Fibroblast of lung (primary cell): ENCODE data around the gene TPT1. TPM values are rescaled to one million over a fixed set of nuclear protein-coding genes. Genes with fewer than 3 reads are reported as not detected.

Experiments used
- DNase-seq, 2 donors: peaks; one replicate each; pipeline versions ENCODE4 v3.0.0 to v3.0.0-alpha.2; 2010; ENCODE audit warnings: low read depth in 2 of 2
- H2AFZ ChIP-seq: 2 replicates; pipeline ENCODE4 v1.5.1; 2012; ENCODE audit warnings: low read length, control low read depth, inconsistent platforms
- H3K27ac ChIP-seq: 2 replicates; pipeline ENCODE4 v1.5.1; 2011; ENCODE audit warnings: low read length, control low read depth; ENCODE audit not compliant: insufficient read depth
- H3K27me3 ChIP-seq: 2 replicates; pipeline ENCODE4 v1.5.1; 2011; ENCODE audit warnings: mild to moderate bottlenecking, low read length; ENCODE audit not compliant: control insufficient read depth, insufficient read depth
- H3K36me3 ChIP-seq: 2 replicates; pipeline ENCODE4 v1.5.1; 2011; ENCODE audit warnings: low read length; ENCODE audit not compliant: control insufficient read depth, insufficient read depth
- H3K4me1 ChIP-seq: 2 replicates; pipeline ENCODE4 v1.5.1; 2011; ENCODE audit warnings: low read length; ENCODE audit not compliant: control insufficient read depth, insufficient read depth; ENCODE audit errors: extremely low read depth
- H3K4me2 ChIP-seq: 2 replicates; pipeline ENCODE4 v1.5.1; 2011; ENCODE audit warnings: low read length, control low read depth; ENCODE audit not compliant: insufficient read depth; ENCODE audit errors: extremely low read depth
- H3K4me3 ChIP-seq, 4 experiments: fragments of 200-600 bp in 1 of 4; sonication (generic) in 1 of 4; replicated peaks in 1 of 4; 2 replicates each; pipeline ENCODE4 v1.5.1; 2011 to 2016; ENCODE audit warnings: low read length in 4 of 4, low read depth in 3 of 4, mild to moderate bottlenecking in 3 of 4, control low read depth in 2 of 4, inconsistent platforms in 1 of 4, mixed read lengths in 1 of 4; ENCODE audit not compliant: insufficient read depth in 1 of 4; ENCODE audit errors: control extremely low read depth in 1 of 4
- H3K79me2 ChIP-seq: 2 replicates; pipeline ENCODE4 v1.5.1; 2012; ENCODE audit warnings: mild to moderate bottlenecking, low read length, inconsistent platforms; ENCODE audit not compliant: control insufficient read depth, insufficient read depth
- H3K9ac ChIP-seq: 2 replicates; pipeline ENCODE4 v1.5.1; 2011; ENCODE audit warnings: mild to moderate bottlenecking, low read length, control low read depth; ENCODE audit not compliant: insufficient read depth
- H3K9me3 ChIP-seq: 2 replicates; pipeline ENCODE4 v1.5.1; 2012; ENCODE audit warnings: low read depth, low read length; ENCODE audit not compliant: control insufficient read depth, insufficient read depth
- H4K20me1 ChIP-seq: 2 replicates; pipeline ENCODE4 v1.5.1; 2011; ENCODE audit warnings: low read length; ENCODE audit not compliant: control insufficient read depth, insufficient read depth; ENCODE audit errors: extremely low read depth
- EZH2 ChIP-seq: IDR thresholded peaks from 2 replicates; pipeline ENCODE4 v1.5.1; 2012; ENCODE audit warnings: low read length, control low read depth, mild to moderate bottlenecking; ENCODE audit errors: missing control alignments
- polyA plus RNA-seq, 2 donors: library from polyadenylated mRNA; depleted of rRNA in 1 of 2; stranded (reverse) in 1 of 2; unstranded in 1 of 2; fragments of >200 nt; gene quantifications; 2 replicates each; pipeline ENCODE4 v1.2.1, GENCODE V29; 2011 to 2012; ENCODE audit warnings: missing spikeins in 1 of 2
- total RNA-seq: library from RNA; depleted of rRNA; stranded (reverse); fragments of >200 nt; gene quantifications from 2 replicates; pipeline ENCODE4 v1.2.1, GENCODE V29; 2014
- TF ChIP-seq, protein P1 (sequence below), 2 donors: IDR thresholded peaks in 1 of 2; conservative IDR thresholded peaks in 1 of 2; 1 replicate in 1 of 2; 2 replicates in 1 of 2; pipeline ENCODE4 v1.5.1; 2011 to 2012; ENCODE audit warnings: low read length in 2 of 2, control low read depth in 1 of 2, inconsistent platforms in 1 of 2, low read depth in 1 of 2, mild to moderate bottlenecking in 1 of 2

The TPT1 gene
- total and polyA plus RNA-seq, 2 donors (not counting 1 experiment from before 2014, with no cell fraction given), result 2,237 to 5,502 TPM

DNA sequence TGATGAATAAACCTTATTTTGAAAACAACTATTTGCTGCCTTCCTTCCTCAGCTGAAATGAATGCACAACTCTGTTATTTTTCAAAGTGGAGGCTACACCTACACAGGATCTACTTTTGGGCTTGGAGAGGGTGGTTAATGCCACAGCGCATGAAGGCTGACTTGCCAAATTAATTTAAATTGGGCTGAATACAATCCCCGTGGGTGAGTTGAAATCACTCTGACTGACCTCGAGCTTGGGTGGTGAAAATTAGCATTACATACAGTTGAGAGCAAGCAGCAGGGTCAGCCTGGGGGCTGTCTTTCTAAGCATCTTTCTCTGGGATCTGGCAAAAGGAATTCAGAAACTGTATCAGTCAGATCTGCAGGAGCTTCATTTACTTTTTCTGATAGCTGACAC lies 38.5 kb downstream of the TPT1 start:
- Histone ChIP-seq H3K4me3 (no peak overlapping the region), H3K27me3 (no peaks in the 10 kb centered on the region), H3K36me3 (no peaks in the 10 kb centered on the region), H3K4me1 (peaks cover 4% of the 10 kb centered on the region), H3K27ac (no peak overlapping the region), H3K79me2 (no peaks in the 10 kb centered on the region), H3K4me2 (no peak overlapping the region), H3K9me3 (no peaks in the 10 kb centered on the region), H2AFZ (no peak overlapping the region), H4K20me1 (no peaks in the 10 kb centered on the region), H3K9ac (no peak overlapping the region)
- no peak for DNase-seq
- TF ChIP-seq EZH2, result no peak
- TF ChIP-seq, protein P1, sequence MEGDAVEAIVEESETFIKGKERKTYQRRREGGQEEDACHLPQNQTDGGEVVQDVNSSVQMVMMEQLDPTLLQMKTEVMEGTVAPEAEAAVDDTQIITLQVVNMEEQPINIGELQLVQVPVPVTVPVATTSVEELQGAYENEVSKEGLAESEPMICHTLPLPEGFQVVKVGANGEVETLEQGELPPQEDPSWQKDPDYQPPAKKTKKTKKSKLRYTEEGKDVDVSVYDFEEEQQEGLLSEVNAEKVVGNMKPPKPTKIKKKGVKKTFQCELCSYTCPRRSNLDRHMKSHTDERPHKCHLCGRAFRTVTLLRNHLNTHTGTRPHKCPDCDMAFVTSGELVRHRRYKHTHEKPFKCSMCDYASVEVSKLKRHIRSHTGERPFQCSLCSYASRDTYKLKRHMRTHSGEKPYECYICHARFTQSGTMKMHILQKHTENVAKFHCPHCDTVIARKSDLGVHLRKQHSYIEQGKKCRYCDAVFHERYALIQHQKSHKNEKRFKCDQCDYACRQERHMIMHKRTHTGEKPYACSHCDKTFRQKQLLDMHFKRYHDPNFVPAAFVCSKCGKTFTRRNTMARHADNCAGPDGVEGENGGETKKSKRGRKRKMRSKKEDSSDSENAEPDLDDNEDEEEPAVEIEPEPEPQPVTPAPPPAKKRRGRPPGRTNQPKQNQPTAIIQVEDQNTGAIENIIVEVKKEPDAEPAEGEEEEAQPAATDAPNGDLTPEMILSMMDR (conservative IDR thresholded peaks at IDR 0.05 in 1 of 2, IDR thresholded peaks at IDR 0.05 in 1 of 2; ENCODE audit: low read depth in 1 of 2, low read length in 2 of 2), result no peak

DNA sequence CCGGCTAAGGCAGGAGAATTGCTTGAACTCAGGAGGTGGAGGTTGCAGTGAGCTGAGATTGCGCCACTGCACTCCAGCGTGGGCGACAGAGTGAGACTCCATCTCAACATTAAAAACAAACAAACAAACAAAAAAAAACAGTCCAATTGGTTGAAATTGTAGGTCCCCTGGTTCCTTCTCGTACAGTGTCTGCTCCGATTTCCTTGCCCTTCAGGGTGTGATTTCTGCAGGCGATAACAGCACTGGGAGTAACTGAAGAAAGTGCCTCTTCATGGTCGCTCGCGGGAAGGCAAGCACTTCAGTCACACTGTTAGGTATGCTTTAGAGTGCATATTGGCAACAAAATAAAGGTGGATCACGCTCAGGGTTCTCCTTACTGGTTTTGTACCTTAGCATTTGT lies 39.7 kb downstream of the TPT1 start:
- H4K20me1 ChIP-seq, result no peaks in the 10 kb centered on the region
- DNase-seq, result no peak
- H3K27me3 ChIP-seq, result no peaks in the 10 kb centered on the region
- H3K4me1 ChIP-seq, result peaks cover 4% of the 10 kb centered on the region
- no peaks in the 10 kb centered on the region for H3K9me3 ChIP-seq
- no peak overlapping the region for H3K4me2 ChIP-seq
- H3K9ac ChIP-seq, result no peak overlapping the region
- no peaks in the 10 kb centered on the region for H3K36me3 ChIP-seq
- no peak overlapping the region for H3K27ac ChIP-seq
- TF ChIP-seq, protein P1 (conservative IDR thresholded peaks at IDR 0.05 in 1 of 2, IDR thresholded peaks at IDR 0.05 in 1 of 2; ENCODE audit: low read depth in 1 of 2, low read length in 2 of 2), result no peak
- TF ChIP-seq EZH2, result no peak
- no peak overlapping the region for H3K4me3 ChIP-seq
- no peaks in the 10 kb centered on the region for H3K79me2 ChIP-seq
- H2AFZ ChIP-seq, result no peak overlapping the region

DNA sequence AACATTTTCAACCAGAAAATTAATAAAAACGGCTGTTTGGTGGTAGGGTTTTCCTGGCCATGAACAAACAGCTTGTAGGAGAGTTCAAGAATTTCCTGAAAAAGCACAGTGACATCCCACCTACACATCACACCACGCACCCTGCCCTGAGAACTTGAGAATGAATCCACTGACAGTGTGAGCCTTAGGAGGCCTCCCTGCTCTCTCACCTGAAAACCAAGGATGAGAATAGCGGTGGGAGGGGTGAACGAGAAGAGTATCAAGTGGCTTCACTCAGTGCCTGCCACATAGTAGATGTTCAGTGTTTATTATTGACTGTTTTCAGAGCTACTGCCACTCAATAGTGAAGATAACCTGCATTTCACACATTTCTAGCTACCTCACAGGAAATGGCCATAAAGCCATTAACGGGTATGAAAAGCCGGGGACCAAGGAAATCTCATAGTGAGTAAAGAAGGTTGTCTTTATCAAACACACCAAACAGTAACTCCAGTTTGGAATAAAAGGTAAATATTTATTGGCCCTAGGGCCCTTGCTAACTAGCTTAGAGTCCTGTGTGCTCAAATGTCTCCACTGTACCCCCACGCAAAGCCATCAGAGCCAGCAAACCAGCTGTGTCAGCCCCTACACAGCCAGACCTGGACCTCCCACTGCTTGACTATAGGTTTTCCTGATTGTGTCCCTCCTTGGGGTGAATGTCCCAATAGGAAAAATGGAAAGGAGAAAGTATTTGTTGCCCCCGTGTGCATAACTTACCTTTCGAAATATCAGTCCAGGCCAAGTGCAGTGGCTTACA lies 40.6 kb downstream of the TPT1 start:
- Histone ChIP-seq H3K4me3 (no peak overlapping the region), H3K79me2 (no peaks in the 10 kb centered on the region), H3K9ac (no peak overlapping the region), H3K9me3 (no peaks in the 10 kb centered on the region), H3K27me3 (no peaks in the 10 kb centered on the region), H4K20me1 (no peaks in the 10 kb centered on the region), H3K4me1 (peaks cover 4% of the 10 kb centered on the region), H3K4me2 (no peak overlapping the region), H3K36me3 (no peaks in the 10 kb centered on the region), H3K27ac (no peak overlapping the region), H2AFZ (no peak overlapping the region)
- DNase-seq, result no peak
- TF ChIP-seq EZH2, result no peak
- TF ChIP-seq, protein P1 (conservative IDR thresholded peaks at IDR 0.05 in 1 of 2, IDR thresholded peaks at IDR 0.05 in 1 of 2; ENCODE audit: low read depth in 1 of 2, low read length in 2 of 2), result no peak
